Stimulated activated CD4-positive, alpha-beta T cell treated with anti-CD3 and anti-CD28 coated beads, Interleukin-15, amount 100 ng/mL, for 24 hours (primary cell): ENCODE data around the gene GRK5.
"Not testable (repeated sequence)": the region's sequence is repeated elsewhere in the genome, so short reads cannot be mapped to it uniquely, and the experiment has no call there.

Experiments
- DNase-seq: peaks from one replicate; pipeline ENCODE4 v3.0.0-alpha.2; 2020

Gene GRK5

GRCh38 chr10:119252470-119253151 lies 45.2 kb downstream of the GRK5 start:
- no peak for DNase-seq

GRCh38 chr10:119253433-119254174 lies 46.2 kb downstream of the GRK5 start:
- DNase-seq: peak; percentile 80

DNA sequence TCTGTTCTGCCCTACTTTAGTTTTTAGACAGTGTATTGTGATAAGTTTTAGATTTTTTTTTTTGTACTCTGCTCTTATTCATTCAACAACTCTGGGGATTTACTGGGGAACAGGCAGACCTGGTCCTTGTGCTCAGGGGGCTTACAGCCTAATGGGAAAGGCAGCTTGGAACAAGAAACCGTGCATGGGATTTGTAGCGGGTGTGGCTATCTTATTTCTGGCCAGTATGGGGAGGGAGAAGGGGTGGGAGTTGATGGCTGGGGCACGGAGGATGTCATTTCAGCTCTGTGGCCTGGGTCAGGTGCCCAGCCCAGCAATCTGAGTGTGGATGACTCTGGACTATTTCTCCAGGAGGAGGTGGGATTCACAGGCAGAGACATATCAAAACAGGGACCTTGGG lies 47.0 kb downstream of the GRK5 start:
- DNase-seq: no peak

DNA sequence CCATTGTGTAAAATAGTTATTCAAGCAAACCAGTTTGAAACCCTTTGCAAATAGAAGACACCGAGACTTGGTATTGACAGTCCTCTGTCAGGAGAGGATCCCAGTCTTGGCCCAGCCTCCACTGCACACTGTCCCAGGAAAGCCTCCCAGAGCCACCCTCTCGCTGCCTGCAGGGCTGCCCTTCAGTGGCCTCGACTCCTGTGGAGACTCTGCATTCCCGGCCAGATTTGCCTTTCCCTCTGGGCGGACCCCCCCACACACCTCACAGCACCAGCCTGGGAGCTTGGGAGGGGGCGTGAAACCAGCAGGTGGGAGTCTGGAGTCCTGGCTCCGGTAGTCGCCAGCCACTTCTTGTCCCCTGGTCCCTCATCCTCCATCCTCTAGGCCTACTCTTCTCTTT lies 48.7 kb downstream of the GRK5 start:
- DNase-seq: no peak

- DNase-seq: no peak
Observed at GRCh38 chr10:119256897-119257296, 49.5 kb downstream of the GRK5 start.

- DNase-seq: no peak
Observed at GRCh38 chr10:119257899-119258419, 50.6 kb downstream of the GRK5 start.

DNA sequence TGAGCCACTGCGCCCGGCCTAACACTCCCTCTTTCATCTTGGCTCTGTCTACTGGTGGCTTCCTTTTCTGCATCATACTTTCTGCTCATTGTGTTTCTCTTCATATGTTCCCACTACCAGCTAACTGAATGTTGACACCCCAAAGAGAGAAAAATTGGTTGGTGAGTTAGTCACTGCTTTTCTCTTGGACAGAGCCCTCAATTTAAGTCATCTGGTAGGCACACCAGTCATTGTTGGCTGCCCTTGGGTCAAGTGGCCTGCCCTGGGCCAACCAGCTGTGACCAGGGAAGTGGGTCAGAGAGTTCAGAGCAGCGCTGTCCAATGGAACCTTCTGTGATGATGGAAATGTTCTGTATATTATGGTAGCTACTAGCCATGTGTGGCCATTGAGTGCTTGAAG lies 52.0 kb downstream of the GRK5 start:
- DNase-seq: no peak

GRCh38 chr10:119261016-119261415 lies 53.6 kb downstream of the GRK5 start:
- DNase-seq: not testable (repeated sequence)

GRCh38 chr10:119263951-119264617 lies 56.7 kb downstream of the GRK5 start:
- no peak for DNase-seq

GRCh38 chr10:119265691-119266090 lies 58.3 kb downstream of the GRK5 start:
- no peak for DNase-seq

DNA sequence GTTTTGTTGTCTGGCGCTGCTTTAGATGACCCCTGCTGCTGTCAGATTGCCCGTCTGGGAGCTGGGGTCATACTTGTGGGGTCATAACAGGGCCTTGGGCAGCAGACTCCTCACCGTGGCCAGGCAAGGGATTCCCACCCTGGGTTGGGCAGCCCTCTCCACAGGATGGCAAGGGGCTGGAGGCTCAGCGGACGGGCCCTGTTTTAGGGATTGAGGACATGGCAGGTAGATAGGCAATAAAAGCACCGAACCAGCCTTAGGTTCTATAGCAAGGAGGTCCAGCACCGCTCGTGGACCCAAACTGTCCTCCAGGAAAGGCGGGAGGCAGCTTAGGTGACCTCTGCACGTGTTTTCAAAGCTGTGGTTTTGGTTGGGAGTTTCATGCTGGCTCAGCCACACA lies 60.0 kb downstream of the GRK5 start:
- DNase-seq: no peak

DNA sequence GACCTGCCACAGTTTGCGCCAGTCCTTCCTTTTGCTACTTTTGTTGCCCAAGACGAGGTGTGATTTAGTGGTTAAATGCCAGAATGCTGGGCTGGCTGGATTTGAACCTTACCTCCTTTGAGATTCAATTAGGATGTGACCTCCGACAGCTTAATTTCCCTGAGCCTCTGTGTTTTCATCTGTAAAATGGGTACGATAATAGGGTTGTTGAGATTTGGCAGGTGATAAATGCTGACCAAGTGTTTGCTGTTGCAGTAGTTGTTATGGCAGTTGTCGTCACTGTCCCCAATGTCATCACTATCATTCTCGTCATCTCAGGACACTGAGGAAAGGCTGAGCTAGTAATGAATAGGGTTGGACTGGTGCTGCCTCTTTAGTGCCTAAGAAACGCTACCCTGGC lies 61.1 kb downstream of the GRK5 start:
- DNase-seq: no peak

GRCh38 chr10:119268871-119269506 lies 61.6 kb downstream of the GRK5 start:
- DNase-seq: peak; percentile 48

- no peak for DNase-seq
Observed at GRCh38 chr10:119269737-119270136, 62.4 kb downstream of the GRK5 start.

DNA sequence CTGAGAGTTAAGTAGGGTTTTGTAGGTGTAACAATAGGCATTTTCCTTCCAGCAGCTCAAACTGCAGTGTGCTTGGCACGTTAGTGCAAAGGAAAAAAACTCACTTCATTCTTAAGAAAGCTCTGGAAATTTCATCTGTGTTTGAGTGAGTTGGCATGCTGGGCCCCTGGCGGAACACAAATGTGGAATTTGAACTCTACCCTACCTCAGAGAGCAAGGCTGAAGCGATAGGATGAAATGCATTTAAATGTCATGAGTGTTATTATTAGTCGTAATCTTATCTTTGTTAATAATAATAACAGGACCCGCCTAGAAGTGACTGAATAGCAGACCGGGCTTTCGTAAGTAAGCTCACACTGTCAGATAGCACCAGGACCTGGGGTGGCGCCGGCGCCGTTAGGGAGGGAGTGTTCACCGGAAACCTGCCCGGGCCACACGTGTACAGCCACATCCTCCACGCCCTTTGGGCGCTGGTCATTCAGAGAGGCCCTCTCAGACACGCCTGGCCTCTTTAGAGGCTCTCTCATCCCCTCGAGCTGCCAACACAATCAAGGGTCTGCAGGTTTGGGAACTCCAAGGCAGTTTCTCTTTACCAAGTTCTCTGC lies 63.5 kb downstream of the GRK5 start:
- DNase-seq: peak; percentile 71

DNA sequence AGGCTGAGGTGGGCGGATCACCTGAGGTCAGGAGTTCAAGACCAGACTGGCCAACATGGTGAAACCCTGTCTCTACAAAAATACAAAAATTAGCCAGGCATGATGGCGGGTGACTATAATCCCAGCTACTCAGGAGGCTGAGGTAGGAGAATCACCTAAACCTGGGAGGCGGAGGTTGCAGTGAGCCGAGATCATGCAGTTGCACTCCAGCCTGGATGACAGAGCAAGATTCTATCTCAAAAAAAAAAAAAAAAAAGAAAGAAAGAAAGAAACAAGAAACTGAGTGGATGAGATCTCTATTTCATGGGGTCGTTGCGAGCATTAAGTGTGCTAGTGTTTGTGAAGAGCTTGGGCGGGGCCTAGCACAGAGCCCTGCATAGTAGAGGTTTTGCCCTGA lies 65.0 kb downstream of the GRK5 start:
- DNase-seq: not testable (repeated sequence)

GRCh38 chr10:119272736-119273135 lies 65.4 kb downstream of the GRK5 start:
- no peak for DNase-seq

GRCh38 chr10:119273413-119273812 lies 66.0 kb downstream of the GRK5 start:
- no peak for DNase-seq

- no peak for DNase-seq
Observed at GRCh38 chr10:119274519-119275045, 67.2 kb downstream of the GRK5 start.

DNA sequence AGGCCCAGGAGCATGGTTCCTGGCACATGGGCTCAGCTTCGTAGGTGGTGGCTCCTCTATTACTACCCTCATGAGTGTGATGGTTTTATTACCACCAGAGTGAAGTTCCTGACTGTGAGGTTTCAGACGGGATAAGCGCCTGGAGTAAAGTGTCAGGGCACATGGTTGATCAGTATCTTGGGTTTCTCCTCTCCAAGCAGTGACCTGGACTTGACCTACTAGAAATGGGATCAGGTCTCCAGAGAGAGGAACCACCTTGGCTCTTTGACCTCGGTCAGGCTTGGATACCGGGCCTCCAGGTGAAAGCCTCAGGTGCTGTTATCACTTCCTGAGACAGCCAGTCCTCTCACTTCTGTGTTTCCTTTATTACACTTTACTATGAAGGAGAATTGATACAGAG lies 67.7 kb downstream of the GRK5 start:
- DNase-seq: no peak

GRCh38 chr10:119276194-119276593 lies 68.8 kb downstream of the GRK5 start:
- DNase-seq: not testable (repeated sequence)

DNA sequence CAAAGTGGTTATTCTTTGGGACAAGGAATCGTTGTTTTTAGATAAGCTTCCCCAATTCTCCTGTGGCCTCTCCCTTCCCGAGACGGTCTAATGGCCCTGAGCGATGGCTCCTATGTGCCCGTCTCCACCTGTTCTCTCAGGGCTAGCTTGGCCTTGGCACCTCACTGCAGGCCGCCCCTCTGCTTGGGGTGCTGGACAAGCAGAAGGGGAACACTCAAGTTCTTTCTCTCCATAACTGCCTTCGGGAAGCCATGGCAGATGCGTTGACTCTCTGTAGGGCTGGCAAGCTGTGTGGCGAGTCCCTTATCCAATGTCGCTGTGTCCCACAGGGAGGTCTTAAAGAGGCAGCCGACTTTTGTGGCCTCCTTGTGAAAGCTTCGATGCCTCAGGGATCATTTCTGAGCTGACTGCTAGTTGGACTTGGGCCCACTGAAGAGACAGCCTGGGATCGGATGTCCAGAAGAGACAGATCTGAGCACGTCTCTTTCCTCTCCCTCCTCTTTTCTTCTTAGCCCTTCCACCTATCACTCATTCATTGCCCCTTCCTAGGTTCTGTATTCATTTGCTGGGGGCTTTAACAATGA lies 70.8 kb downstream of the GRK5 start:
- DNase-seq: no peak
